Loucy (cell line): ENCODE results near the gene TLNRD1.
A peak's percentile ranks its signal among the peaks of the same experiment; 100 is the strongest.

Source experiments
- H2AFZ ChIP-seq: fragments of 200-600 bp; sonication (generic); 2 replicates; pipeline ENCODE4 v1.6.0; 2016; ENCODE audit warnings: antibody characterized with exemption, mild to moderate bottlenecking, low read length, moderate library complexity
- H3F3A ChIP-seq: fragments of 200-600 bp; 2 replicates; pipeline ENCODE4 v1.6.0; 2016; ENCODE audit warnings: antibody characterized with exemption, low read depth, mild to moderate bottlenecking
- H3K27me3 ChIP-seq: fragments of 200-600 bp; sonication (generic); 2 replicates; pipeline ENCODE4 v1.6.1; 2014; ENCODE audit warnings: low read length, mild to moderate bottlenecking; ENCODE audit not compliant: insufficient read depth, poor library complexity, severe bottlenecking
- H3K36me3 ChIP-seq: fragments of 200-600 bp; sonication (generic); 2 replicates; pipeline ENCODE4 v1.6.1; 2016; ENCODE audit warnings: low read length; ENCODE audit not compliant: insufficient read depth
- H3K4me1 ChIP-seq: fragments of 200-600 bp; sonication (generic); 2 replicates; pipeline ENCODE4 v1.5.1; 2014; ENCODE audit warnings: low read length, mild to moderate bottlenecking; ENCODE audit not compliant: insufficient read depth, poor library complexity, severe bottlenecking
- H3K4me2 ChIP-seq: fragments of 200-600 bp; sonication (generic); 2 replicates; pipeline ENCODE4 v1.6.0; 2014; ENCODE audit warnings: antibody characterized with exemption, low read length, low read depth, mild to moderate bottlenecking; ENCODE audit not compliant: poor library complexity, severe bottlenecking
- H3K4me3 ChIP-seq: fragments of 200-600 bp; sonication (generic); 2 replicates; pipeline ENCODE4 v1.5.1; 2014; ENCODE audit warnings: low read length, mild to moderate bottlenecking, mixed read lengths; ENCODE audit not compliant: poor library complexity, severe bottlenecking
- H3K79me2 ChIP-seq: fragments of 200-600 bp; sonication (generic); 2 replicates; pipeline ENCODE4 v1.6.1; 2014; ENCODE audit warnings: low read length; ENCODE audit not compliant: insufficient read depth
- H3K9ac ChIP-seq: fragments of 200-600 bp; sonication (generic); 2 replicates; pipeline ENCODE4 v1.6.0; 2014; ENCODE audit warnings: mild to moderate bottlenecking, low read depth, low read length, moderate library complexity; ENCODE audit not compliant: poor library complexity, severe bottlenecking
- H3K9me2 ChIP-seq: fragments of 200-600 bp; sonication (generic); replicated peaks from 2 replicates; pipeline ENCODE4 v1.6.1; 2016; ENCODE audit warnings: low read depth, low read length, mixed read lengths
- H3K9me3 ChIP-seq: fragments of 200-600 bp; sonication (generic); 2 replicates; pipeline ENCODE4 v1.6.1; 2014; ENCODE audit warnings: mild to moderate bottlenecking, antibody characterized with exemption, low read length, low read depth; ENCODE audit not compliant: insufficient read depth
- H4K20me1 ChIP-seq: fragments of 200-600 bp; sonication (generic); 2 replicates; pipeline ENCODE4 v1.6.0; 2014; ENCODE audit warnings: antibody characterized with exemption, low read length, mild to moderate bottlenecking; ENCODE audit not compliant: insufficient read depth, poor library complexity, severe bottlenecking
- EZH2phosphoT487 ChIP-seq: fragments of 200-600 bp; IDR thresholded peaks from 2 replicates; pipeline ENCODE4 v1.6.1; 2018; ENCODE audit warnings: antibody characterized with exemption, mild to moderate bottlenecking, moderate library complexity, borderline replicate concordance
- TF ChIP-seq, protein P1 (sequence below): fragments of 200-600 bp; sonication (generic); conservative IDR thresholded peaks from 2 replicates; pipeline ENCODE4 v1.5.1; 2014; ENCODE audit warnings: mild to moderate bottlenecking, antibody characterized with exemption, low read length

TLNRD1 gene

DNA sequence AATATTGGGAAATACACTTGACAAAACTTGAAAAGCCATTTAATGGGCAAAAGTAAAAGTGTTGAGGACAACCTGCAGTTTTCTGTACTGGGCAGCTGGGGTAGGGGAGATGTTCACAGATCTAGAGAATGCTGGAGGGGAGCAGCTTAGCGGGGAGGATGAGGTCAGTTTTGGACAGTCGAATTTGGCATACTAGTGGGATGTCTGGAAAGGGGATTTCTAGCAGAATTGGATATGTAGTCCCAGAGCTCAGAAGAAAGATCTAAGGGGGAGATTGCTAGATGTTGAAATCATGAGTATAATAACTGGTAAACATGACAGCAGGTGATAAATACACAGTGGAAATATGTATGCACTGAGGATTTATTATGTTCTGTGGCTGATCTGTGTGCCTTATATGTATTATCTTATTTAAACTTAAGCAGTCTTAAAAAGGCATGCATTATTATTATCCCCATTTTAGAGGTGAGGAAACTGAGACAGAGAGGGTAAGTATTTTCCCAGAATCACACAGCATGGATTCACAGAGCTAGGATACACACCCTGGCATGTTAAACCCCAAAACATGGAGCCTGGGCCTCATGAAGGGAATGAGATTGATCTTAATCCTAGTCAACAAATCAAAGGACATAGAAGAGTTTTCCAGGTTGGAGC is 42.7 kb downstream of the TLNRD1 start:
- Histone ChIP-seq H3K4me3 (no peak overlapping the region), H3K9ac (no peak overlapping the region), H3F3A (peaks cover 3% of the 10 kb centered on the region; the same call in 1 of the 2 replicates), H3K9me2 (no peaks in the 10 kb centered on the region), H3K4me2 (no peak overlapping the region), H3K79me2 (no peaks in the 10 kb centered on the region), H3K9me3 (no peaks in the 10 kb centered on the region), H3K36me3 (no peaks in the 10 kb centered on the region), H3K4me1 (peaks cover 34% of the 10 kb centered on the region), H2AFZ (peak overlapping the region; percentile 36; the same call in 1 of the 2 replicates), H4K20me1 (no peaks in the 10 kb centered on the region), H3K27me3 (no peaks in the 10 kb centered on the region)
- no peak for TF ChIP-seq EZH2phosphoT487
- TF ChIP-seq, protein P1, sequence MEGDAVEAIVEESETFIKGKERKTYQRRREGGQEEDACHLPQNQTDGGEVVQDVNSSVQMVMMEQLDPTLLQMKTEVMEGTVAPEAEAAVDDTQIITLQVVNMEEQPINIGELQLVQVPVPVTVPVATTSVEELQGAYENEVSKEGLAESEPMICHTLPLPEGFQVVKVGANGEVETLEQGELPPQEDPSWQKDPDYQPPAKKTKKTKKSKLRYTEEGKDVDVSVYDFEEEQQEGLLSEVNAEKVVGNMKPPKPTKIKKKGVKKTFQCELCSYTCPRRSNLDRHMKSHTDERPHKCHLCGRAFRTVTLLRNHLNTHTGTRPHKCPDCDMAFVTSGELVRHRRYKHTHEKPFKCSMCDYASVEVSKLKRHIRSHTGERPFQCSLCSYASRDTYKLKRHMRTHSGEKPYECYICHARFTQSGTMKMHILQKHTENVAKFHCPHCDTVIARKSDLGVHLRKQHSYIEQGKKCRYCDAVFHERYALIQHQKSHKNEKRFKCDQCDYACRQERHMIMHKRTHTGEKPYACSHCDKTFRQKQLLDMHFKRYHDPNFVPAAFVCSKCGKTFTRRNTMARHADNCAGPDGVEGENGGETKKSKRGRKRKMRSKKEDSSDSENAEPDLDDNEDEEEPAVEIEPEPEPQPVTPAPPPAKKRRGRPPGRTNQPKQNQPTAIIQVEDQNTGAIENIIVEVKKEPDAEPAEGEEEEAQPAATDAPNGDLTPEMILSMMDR: no peak

DNA sequence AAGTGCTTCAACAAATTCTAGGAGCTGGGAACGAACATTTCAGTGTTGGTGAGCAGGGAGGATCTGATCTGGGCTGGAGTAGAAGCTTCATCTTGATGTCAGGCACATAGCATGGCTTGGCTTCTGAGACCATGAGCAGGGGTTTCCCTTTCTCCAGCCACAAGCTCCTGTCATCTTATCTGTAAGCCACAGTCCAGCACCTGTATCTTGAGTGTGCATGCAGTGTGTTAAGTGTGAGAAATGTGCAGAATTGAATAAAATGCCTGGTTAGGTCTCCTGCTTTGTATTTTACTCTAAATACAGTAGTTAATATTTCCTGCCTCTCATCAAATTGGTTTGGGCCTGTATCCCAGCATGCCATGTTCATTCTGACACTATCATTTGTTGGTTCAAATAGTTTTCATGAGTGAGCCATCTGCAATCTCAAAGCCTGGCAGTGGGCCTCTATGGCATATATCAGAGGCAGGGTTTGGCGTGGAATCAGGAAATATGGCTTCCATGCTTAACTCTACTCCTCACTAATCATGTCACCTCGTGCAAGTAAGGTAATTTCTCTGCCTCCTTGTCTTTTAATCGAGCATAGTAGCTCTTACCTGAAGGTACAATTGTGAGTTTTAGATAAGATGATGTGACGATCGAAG is 43.3 kb downstream of the TLNRD1 start:
- TF ChIP-seq, protein P1: no peak
- no peak for TF ChIP-seq EZH2phosphoT487
- Histone ChIP-seq H3K4me1 (peaks cover 27% of the 10 kb centered on the region), H3F3A (peaks cover 3% of the 10 kb centered on the region; the same call in 1 of the 2 replicates), H3K9ac (no peak overlapping the region), H3K36me3 (no peaks in the 10 kb centered on the region), H3K9me2 (no peaks in the 10 kb centered on the region), H4K20me1 (no peaks in the 10 kb centered on the region), H3K79me2 (no peaks in the 10 kb centered on the region), H3K9me3 (no peaks in the 10 kb centered on the region), H3K27me3 (no peaks in the 10 kb centered on the region), H2AFZ (peak overlapping the region; percentile 36; the same call in 1 of the 2 replicates), H3K4me2 (no peak overlapping the region), H3K4me3 (no peak overlapping the region)

DNA sequence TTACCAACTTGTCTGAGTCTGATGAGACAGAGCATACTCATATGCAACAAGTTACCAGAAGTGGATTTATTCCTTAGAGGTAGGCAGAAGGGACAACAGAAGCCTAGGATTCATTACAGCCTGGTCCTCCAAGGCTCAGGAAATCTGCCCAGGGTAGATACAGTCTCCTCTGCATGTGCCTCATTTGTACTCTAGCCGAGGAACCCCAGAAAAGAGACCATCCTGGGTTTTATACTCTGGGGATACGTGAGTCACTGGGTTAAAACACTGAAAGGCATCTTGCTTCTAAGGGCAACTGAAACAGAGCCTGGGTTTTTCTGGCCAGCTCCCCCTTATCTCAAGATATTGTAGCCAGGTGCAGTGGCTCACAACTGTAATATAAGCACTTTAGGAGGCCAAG is 45.6 kb downstream of the TLNRD1 start:
- Histone ChIP-seq H2AFZ (no peak overlapping the region), H3K9me3 (no peaks in the 10 kb centered on the region), H3K9me2 (no peaks in the 10 kb centered on the region), H4K20me1 (no peaks in the 10 kb centered on the region), H3K27me3 (no peaks in the 10 kb centered on the region), H3K36me3 (no peaks in the 10 kb centered on the region), H3K79me2 (no peaks in the 10 kb centered on the region), H3F3A (peaks cover 3% of the 10 kb centered on the region; the same call in 1 of the 2 replicates), H3K4me2 (no peak overlapping the region), H3K4me1 (peaks cover 15% of the 10 kb centered on the region), H3K4me3 (no peak overlapping the region), H3K9ac (no peak overlapping the region)
- TF ChIP-seq, protein P1: no peak
- TF ChIP-seq EZH2phosphoT487: no peak
